ENCODE data around the gene DUS1L. TPM values are rescaled to one million over a fixed set of nuclear protein-coding genes. Genes with fewer than 3 reads are reported as not detected.

DUS1L gene
- total RNA-seq, 1 experiment from 2014 or later = 129 TPM

DNA sequence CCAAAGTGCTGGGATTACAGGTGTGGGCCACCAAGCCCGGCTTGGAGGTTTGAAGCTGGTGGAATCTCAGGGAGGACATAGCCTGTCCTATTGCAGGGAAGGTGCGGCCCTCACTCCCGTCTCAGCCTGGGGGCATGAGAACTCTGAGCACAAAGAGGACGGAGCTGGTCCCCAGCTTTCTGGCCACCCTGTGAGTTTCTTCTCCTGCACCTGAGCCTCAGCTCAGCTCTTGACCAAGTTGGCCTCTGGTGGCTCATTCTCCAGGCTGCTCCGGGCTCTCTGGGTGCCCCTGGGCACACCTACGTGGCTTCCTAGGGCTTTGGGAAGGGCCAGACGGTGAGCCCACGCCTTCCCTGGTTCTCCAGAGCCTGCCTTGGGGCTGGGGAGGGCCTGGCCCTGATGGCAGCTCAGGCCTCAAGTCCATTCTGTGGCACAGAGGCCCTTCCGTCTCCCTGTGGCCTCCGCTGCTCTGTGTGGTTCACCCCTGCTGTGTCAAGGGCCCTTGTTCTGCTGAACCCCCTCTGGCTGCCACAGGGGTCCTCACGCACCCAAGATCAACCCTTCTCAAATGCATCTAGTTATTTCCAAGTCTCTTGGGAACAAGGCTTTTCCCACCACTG is 39.3 kb upstream of the DUS1L start:
- H3K27me3 Mint-ChIP-seq (ENCODE audit: insufficient read depth, unreplicated experiment) = no peaks in the 10 kb centered on the region
- POLR2A ChIA-PET = interaction anchor here (1.4 kb wide), 1 partner anchor 67 kb away, joined by 5 read pairs; the partner anchor contains the start of gene DCXR
- peaks cover 75% of the 10 kb centered on the region for H3K4me1 ChIP-seq
- TF ChIP-seq CTCF (IDR thresholded peaks at IDR 0.05; ENCODE audit: insufficient read depth in 1 of 2, low read depth in 1 of 2, low read length in 1 of 2, severe bottlenecking in 1 of 2, unreplicated experiment in 1 of 2) = no peak
- no peak overlapping the region for H3K4me3 ChIP-seq (ENCODE audit: low read depth, low read length)
- H3K27me3 ChIP-seq (replicated peaks; ENCODE audit: control insufficient read depth, insufficient read depth, low read length) = no peaks in the 10 kb centered on the region
- no peaks in the 10 kb centered on the region for H3K9me3 Mint-ChIP-seq (ENCODE audit: unreplicated experiment)
- peak overlapping the region; percentile 87 for H3K27ac Mint-ChIP-seq (ENCODE audit: unreplicated experiment)
- peaks cover 70% of the 10 kb centered on the region for H3K36me3 Mint-ChIP-seq (ENCODE audit: insufficient read depth, unreplicated experiment)
- H3K4me1 Mint-ChIP-seq (ENCODE audit: low read depth, unreplicated experiment) = peaks cover 42% of the 10 kb centered on the region
- intact Hi-C loops (cut with micrococcal nuclease; ENCODE audit: unreplicated experiment) = loop anchor here (2.0 kb wide), 1 partner anchor 72 kb away; no protein-coding TSS in a partner anchor
- CTCF ChIA-PET = interaction anchor here (0.6 to 2.4 kb wide), 2 partner anchors 67 to 75 kb away, joined by 3 to 7 read pairs; partner anchors contain the start of gene DCXR
- H3K4me3 Mint-ChIP-seq (ENCODE audit: unreplicated experiment) = peak overlapping the region; percentile 40
- H3K9me3 ChIP-seq = no peaks in the 10 kb centered on the region
- no peaks in the 10 kb centered on the region for H3K36me3 ChIP-seq (ENCODE audit: control insufficient read depth, insufficient read depth, low read length)
- DNase-seq = peak in 1 of 2 experiments; percentile 11
- BruUV-seq (replicated peaks) = no TSS peak

DNA sequence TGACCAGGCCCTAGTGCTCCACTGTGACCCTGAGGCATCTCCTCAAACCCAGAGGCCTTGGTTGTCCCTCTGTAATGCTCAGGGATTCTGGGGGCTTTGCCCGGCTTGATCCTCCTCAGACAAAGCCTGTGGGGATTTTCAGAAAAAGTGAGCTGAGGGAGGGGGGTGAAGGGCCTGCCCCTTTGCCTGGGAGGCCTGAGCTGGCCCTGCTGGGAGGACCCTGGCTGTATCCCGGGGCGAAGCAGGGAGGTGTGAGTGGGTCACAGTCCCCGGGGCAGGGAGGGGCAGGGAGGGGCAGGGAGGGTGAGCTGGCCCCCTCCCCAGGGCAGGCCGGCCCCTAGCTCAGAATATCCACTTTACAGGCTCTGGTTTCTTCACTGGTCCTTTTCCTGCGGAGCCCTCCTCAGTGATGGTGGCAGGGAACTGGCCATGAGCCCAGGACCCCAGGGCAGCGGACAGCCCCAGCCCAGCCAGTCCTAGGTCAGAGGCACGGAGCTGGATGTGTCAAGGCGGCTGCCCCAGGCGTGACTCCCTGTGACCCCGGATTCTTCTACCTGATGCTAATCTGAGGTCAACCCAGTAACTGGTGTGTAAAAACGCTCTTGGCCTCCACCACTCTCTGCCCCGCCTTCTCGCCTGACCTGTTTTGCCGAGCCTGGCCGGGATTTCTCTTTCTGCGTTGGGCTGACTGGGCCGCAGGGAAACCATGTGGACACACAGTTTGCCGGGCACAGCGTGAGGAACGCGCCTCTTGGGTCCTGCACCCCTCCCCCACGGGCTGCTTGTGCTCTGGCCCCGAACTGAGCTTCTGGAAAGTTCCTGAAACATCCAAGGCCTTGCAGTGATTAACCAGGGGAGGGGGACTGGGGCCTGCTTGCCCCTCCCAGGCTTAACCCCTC is 38.2 kb upstream of the DUS1L start:
- no peak for TF ChIP-seq CTCF (IDR thresholded peaks at IDR 0.05; ENCODE audit: insufficient read depth in 1 of 2, low read depth in 1 of 2, low read length in 1 of 2, severe bottlenecking in 1 of 2, unreplicated experiment in 1 of 2)
- POLR2A ChIA-PET = interaction anchor here (0.8 to 1.4 kb wide), 3 partner anchors 27 to 189 kb away, joined by 3 to 5 read pairs (median 3); partner anchors contain the start of gene DCXR
- CTCF ChIA-PET = interaction anchor here (0.5 to 2.4 kb wide), 3 partner anchors 66 to 425 kb away, joined by 3 to 7 read pairs (median 4); partner anchors contain the start of gene DCXR
- peak; percentile 95 to 96 for DNase-seq
- Histone ChIP-seq H3K36me3 (ENCODE audit: control insufficient read depth, insufficient read depth, low read length) (no peaks in the 10 kb centered on the region), H3K27me3 (replicated peaks; ENCODE audit: control insufficient read depth, insufficient read depth, low read length) (no peaks in the 10 kb centered on the region), H3K4me1 (peaks cover 83% of the 10 kb centered on the region), H3K9me3 (no peaks in the 10 kb centered on the region), H3K4me3 (ENCODE audit: low read depth, low read length) (no peak overlapping the region)
- intact Hi-C loops (cut with micrococcal nuclease; ENCODE audit: unreplicated experiment) = loop anchor here (2.0 kb wide), 1 partner anchor 71 kb away; no protein-coding TSS in a partner anchor
- H3K9me3 Mint-ChIP-seq (ENCODE audit: unreplicated experiment) = no peaks in the 10 kb centered on the region
- H3K4me1 Mint-ChIP-seq (ENCODE audit: low read depth, unreplicated experiment) = peaks cover 42% of the 10 kb centered on the region
- no TSS peak for BruUV-seq (replicated peaks)
- peak overlapping the region; percentile 66 for H3K4me3 Mint-ChIP-seq (ENCODE audit: unreplicated experiment)
- no peaks in the 10 kb centered on the region for H3K27me3 Mint-ChIP-seq (ENCODE audit: insufficient read depth, unreplicated experiment)
- H3K27ac Mint-ChIP-seq (ENCODE audit: unreplicated experiment) = peak overlapping the region; percentile 88
- H3K36me3 Mint-ChIP-seq (ENCODE audit: insufficient read depth, unreplicated experiment) = peaks cover 72% of the 10 kb centered on the region
